GM12878 (cell line): Measurements from ENCODE around the gene TRAF3IP3.

Source experiments
- BHLHE40 ChIP-seq, 2 experiments: fragments of 450-650 bp in 1 of 2; IDR thresholded peaks; 2 replicates each; pipeline ENCODE4 v1.6.1; 2011 to 2017; ENCODE audit warnings: low read depth in 2 of 2, borderline replicate concordance in 1 of 2, improper control_type of control experiment in 1 of 2, low read length in 1 of 2, mild to moderate bottlenecking in 1 of 2
- ETV6 ChIP-seq, 2 experiments: fragments of 450-650 bp in 1 of 2; IDR thresholded peaks in 1 of 2; conservative IDR thresholded peaks in 1 of 2; 2 replicates each; pipeline ENCODE4 v1.6.1; 2014; ENCODE audit warnings: antibody characterized with exemption in 1 of 2, borderline replicate concordance in 1 of 2, low read depth in 1 of 2, mild to moderate bottlenecking in 1 of 2, moderate library complexity in 1 of 2
- HDAC2 ChIP-seq: fragments of 200-600 bp; sonication (generic); IDR thresholded peaks from 2 replicates; pipeline ENCODE4 v1.6.1; 2017
- NFIC ChIP-seq: IDR thresholded peaks from 2 replicates; pipeline ENCODE4 v1.6.1; 2012; ENCODE audit warnings: low read depth, mild to moderate bottlenecking, inconsistent platforms, low read length, moderate library complexity
- NFYA ChIP-seq: IDR thresholded peaks from 2 replicates; pipeline ENCODE4 v1.6.1; 2011; ENCODE audit warnings: low read depth, mild to moderate bottlenecking, low read length, improper control_type of control experiment, borderline replicate concordance
- POLR2AphosphoS2 ChIP-seq: IDR thresholded peaks from 2 replicates; pipeline ENCODE4 v1.6.1; 2011; ENCODE audit warnings: low read depth, mild to moderate bottlenecking, low read length, improper control_type of control experiment, moderate library complexity
- TAF1 ChIP-seq: IDR thresholded peaks from 2 replicates; pipeline ENCODE4 v1.6.1; 2011; ENCODE audit warnings: mild to moderate bottlenecking, low read depth, low read length, borderline replicate concordance
- ZNF274 ChIP-seq: IDR thresholded peaks from one replicate; pipeline ENCODE4 v1.8.0; 2011; ENCODE audit not compliant: insufficient read length, insufficient read depth
- ZSCAN29 ChIP-seq: fragments of 450-650 bp; IDR thresholded peaks from 2 replicates; pipeline ENCODE4 v1.6.1; 2017; ENCODE audit warnings: mild to moderate bottlenecking, moderate library complexity
- TF ChIP-seq, protein P1 (sequence below): IDR thresholded peaks from 2 replicates; pipeline ENCODE4 v1.6.1; 2011; ENCODE audit warnings: mild to moderate bottlenecking, low read depth, low read length, moderate library complexity; ENCODE audit not compliant: insufficient replicate concordance
- TF ChIP-seq, protein P2 (sequence below), 3 experiments: IDR thresholded peaks in 2 of 3; conservative IDR thresholded peaks in 1 of 3; 2 replicates each; pipeline ENCODE4 v1.5.1; 2011; ENCODE audit warnings: low read depth in 3 of 3, low read length in 3 of 3, mild to moderate bottlenecking in 3 of 3, control low read depth in 2 of 3, moderate library complexity in 2 of 3, inconsistent platforms in 1 of 3, mixed read lengths in 1 of 3; ENCODE audit not compliant: control insufficient read depth in 2 of 3, insufficient read depth in 1 of 3; ENCODE audit errors: extremely low read depth in 1 of 3

DNA sequence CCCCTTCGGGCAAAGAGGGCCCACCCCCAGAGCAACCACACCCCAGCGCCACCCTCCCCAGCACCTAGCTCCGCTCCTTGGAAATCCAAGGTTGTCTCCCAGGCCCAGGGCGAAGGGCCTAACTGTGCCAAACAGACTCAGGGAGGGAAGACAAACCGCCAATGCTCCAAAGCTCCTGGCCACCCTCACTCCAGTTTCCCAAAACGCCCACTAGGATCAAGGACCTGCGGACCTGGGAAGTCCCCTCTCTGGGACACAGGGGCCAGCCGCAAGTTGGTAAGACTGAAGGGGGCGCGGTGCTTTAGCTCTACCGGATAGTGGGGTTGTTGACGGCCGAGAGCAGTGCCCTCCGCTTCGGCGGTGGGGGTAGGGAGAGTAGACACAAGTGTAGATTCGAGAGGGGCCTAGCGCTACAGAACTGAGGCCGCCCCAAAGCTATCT lies 49.5 kb downstream of the TRAF3IP3 start:
- TF ChIP-seq, protein P1, sequence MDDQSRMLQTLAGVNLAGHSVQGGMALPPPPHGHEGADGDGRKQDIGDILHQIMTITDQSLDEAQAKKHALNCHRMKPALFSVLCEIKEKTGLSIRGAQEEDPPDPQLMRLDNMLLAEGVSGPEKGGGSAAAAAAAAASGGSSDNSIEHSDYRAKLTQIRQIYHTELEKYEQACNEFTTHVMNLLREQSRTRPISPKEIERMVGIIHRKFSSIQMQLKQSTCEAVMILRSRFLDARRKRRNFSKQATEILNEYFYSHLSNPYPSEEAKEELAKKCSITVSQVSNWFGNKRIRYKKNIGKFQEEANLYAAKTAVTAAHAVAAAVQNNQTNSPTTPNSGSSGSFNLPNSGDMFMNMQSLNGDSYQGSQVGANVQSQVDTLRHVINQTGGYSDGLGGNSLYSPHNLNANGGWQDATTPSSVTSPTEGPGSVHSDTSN: no peak
- no peak for TF ChIP-seq BHLHE40 (IDR thresholded peaks at IDR 0.05; ENCODE audit: borderline replicate concordance in 1 of 2, low read depth in 2 of 2, low read length in 1 of 2)
- no peak for TF ChIP-seq ETV6 (conservative IDR thresholded peaks at IDR 0.05 in 1 of 2, IDR thresholded peaks at IDR 0.05 in 1 of 2; ENCODE audit: borderline replicate concordance in 1 of 2, low read depth in 1 of 2)
- no peak for TF ChIP-seq NFYA
- TF ChIP-seq, protein P2, sequence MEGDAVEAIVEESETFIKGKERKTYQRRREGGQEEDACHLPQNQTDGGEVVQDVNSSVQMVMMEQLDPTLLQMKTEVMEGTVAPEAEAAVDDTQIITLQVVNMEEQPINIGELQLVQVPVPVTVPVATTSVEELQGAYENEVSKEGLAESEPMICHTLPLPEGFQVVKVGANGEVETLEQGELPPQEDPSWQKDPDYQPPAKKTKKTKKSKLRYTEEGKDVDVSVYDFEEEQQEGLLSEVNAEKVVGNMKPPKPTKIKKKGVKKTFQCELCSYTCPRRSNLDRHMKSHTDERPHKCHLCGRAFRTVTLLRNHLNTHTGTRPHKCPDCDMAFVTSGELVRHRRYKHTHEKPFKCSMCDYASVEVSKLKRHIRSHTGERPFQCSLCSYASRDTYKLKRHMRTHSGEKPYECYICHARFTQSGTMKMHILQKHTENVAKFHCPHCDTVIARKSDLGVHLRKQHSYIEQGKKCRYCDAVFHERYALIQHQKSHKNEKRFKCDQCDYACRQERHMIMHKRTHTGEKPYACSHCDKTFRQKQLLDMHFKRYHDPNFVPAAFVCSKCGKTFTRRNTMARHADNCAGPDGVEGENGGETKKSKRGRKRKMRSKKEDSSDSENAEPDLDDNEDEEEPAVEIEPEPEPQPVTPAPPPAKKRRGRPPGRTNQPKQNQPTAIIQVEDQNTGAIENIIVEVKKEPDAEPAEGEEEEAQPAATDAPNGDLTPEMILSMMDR (IDR thresholded peaks at IDR 0.05 in 2 of 3, conservative IDR thresholded peaks at IDR 0.05 in 1 of 3; ENCODE audit: control insufficient read depth in 2 of 3, extremely low read depth in 1 of 3, insufficient read depth in 1 of 3, low read depth in 3 of 3, low read length in 3 of 3): no peak
- TF ChIP-seq ZNF274: no peak
- TF ChIP-seq TAF1: no peak
- no peak for TF ChIP-seq NFIC
- TF ChIP-seq HDAC2: no peak
- no peak for TF ChIP-seq POLR2AphosphoS2
- TF ChIP-seq ZSCAN29: no peak
